GM12801 (cell line): ENCODE data around the gene AGPAT3.

ENCODE experiments used
- CTCF ChIP-seq: IDR thresholded peaks from one replicate; pipeline ENCODE4 v1.5.1; 2011; ENCODE audit warnings: control low read depth; ENCODE audit not compliant: insufficient read length; ENCODE audit errors: extremely low read depth

The AGPAT3 gene

DNA sequence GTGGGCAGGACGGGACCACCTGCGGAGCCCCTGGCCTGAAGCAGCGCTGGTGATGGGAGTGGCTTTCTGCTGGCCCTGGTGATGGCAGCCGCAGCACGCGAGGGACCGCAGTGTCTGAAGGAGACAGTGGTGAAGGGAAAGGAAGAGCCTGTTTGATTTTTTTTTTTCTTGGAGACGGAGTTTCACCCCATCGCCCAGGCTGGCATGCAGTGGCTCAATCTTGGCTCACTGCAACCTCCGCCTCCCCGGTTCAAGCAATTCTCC is 106.9 kb downstream of the AGPAT3 start:
- TF ChIP-seq CTCF: no peak

DNA sequence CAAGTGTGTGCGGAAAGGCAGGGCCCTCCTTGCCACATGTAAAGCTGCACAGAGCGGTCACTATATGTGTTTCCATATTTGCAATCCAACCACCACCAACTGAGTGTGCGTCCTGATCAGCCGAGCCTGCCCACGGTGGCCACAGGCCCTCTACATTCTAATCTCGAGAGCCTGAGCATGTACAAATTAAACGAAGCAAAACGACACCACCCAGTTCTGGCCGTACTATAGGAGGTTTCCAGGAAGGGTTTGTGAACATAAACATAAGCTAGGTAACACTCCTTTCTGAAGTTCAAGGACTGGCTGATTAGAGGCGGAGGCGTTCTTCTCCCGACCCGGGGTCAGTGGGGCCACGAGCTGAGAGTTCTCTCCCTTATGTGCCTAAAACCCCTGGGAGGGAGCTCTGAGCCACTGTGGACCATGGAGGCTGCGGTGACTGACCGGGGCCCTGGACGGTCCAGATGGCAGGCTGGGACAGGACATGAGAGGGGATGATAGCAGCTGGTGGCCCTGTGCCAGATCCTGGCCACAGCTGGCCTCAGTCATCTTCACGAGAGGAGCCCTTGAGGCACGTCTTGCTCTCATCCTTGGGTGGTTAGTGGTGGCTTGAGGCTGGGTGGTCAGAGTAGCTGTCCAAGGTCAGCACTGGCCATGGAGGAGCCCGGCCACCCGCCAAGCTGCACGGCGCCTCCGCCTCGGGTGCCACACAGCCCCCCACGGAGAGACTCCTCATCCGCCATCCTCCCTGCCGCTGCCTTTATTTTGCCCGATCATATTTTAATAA is 108.0 kb downstream of the AGPAT3 start:
- no peak for TF ChIP-seq CTCF

DNA sequence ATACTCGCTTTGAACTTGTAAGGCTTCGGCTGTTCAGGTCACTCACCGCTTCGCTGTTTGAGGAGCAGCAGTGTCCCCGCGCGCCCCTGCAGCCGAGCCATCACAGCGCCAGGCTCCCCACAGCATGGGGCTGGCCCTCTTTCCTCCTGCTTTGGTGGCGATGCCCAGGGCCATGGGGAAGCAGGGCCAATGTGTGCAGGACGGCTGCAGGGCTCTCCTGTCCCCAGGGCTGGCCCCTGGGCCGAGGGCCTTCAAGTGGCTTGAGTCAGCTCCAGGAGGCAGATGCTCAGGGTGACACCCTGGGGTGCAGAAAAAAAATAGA is 108.6 kb downstream of the AGPAT3 start:
- no peak for TF ChIP-seq CTCF

DNA sequence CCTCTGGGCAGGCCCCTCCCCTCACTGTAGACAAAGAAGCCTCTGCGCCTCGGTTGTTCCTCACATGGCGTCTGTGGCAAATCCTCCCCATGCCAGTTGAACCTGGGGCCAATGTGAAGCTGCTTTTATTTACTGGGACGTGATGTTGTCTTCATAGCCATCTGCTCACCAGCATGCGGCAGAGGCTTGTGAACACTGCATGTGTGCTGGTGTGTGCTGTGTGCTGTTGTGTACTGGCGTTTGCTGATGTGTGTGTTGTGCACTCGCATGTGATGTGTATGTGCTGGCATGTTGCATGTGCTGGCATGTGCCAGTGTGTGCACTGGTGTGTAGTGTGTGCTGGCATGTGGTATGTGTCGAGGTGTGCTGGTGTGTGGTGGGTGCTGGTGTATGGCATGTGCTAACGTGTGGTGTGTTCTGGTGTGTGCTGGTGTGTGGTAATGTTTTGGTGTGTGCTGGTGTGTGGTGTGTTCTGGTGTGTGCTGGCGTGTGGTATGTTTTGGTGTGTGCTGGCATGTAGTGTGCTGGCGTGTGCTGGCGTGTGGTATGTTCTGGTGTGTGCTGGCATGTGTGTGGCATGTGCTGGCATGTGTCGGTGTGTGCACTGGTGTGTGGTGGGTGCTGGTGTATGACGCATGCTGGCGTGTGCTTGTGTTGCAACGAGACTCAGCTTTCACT is 109.9 kb downstream of the AGPAT3 start:
- no peak for TF ChIP-seq CTCF

DNA sequence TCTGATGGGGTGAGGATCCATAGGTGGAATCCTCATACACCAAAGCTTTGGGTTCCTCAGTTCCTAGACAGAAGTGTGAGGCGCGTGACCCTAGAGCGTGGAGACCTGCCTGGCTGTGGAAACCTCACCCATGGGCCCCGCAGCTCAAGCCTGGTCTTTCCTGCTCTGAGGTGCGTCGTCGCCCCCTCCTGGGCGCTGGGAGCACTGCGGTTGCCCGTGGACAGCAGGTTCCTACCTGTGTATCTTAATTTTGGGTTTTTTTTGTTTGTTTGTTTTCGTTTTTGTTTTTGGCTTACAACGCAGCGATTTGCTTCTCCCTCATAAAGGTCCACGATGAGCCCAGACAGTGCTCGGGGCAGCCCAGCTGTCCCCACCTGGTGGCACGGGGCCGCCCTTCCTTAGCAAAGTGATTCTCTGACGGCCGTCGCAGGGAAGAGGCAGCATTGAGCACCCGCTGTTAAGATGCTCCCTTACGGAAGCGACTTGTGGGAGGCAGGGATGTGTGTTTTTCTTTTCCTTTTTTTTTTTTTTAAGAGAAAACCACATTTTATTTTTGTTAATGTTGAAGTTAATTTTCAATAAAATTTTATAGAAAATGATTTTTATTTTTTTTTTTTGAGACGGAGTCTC is 110.6 kb downstream of the AGPAT3 start:
- no peak for TF ChIP-seq CTCF

DNA sequence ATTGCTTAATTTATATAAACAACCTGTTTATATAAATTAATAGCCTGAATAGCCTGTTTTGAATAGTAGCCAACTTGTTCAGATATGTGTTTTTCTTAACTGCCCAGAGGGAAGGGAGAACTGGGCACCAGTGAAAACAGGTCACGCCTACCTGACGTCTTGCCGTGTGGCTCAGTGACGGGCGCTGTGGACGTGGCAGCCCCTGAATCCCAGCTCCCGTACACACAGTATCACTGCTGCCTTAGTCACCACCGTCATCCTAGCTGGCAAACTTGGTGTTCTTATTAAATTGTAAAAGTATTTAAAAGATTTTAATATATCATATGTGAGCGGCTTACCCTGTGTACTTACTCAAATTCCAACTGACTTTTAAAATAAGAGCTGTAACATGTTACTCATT is 111.6 kb downstream of the AGPAT3 start:
- TF ChIP-seq CTCF: no peak

DNA sequence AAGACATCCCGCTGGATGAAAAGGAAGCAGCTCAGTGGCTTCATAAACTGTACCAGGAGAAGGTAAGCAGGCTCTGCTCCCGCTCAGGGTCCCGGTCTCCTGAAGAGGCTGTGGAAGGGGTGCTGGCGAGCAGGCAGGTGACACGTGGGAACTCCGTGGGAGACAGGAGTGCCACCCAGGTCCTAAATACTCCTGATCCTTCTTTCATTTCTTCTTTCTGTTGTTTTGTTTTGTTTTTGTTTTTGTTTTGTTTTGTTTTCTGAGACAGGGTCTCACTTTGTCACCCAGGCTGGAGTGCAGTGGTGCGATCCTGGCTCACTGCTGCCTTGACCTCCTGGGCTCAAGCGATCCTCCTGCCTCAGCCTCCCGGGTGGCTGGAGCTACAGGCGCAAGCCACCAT is 113.0 kb downstream of the AGPAT3 start:
- no peak for TF ChIP-seq CTCF
